OCI-LY7 (cell line): ENCODE data around the gene ANKS1B.

Experiments
- EZH2phosphoT487 ChIP-seq: fragments of 200-600 bp; sonication (generic); IDR thresholded peaks from 2 replicates; pipeline ENCODE4 v1.6.1; 2018; ENCODE audit warnings: low read depth, borderline replicate concordance, mild to moderate bottlenecking, mixed run types, antibody characterized with exemption, low read length, moderate library complexity, mixed read lengths
- TF ChIP-seq, protein P1 (sequence below): fragments of 200-600 bp; sonication (generic); conservative IDR thresholded peaks from 2 replicates; pipeline ENCODE4 v1.5.1; 2014; ENCODE audit warnings: mild to moderate bottlenecking, antibody characterized with exemption, low read length, moderate library complexity, mixed read lengths

DNA sequence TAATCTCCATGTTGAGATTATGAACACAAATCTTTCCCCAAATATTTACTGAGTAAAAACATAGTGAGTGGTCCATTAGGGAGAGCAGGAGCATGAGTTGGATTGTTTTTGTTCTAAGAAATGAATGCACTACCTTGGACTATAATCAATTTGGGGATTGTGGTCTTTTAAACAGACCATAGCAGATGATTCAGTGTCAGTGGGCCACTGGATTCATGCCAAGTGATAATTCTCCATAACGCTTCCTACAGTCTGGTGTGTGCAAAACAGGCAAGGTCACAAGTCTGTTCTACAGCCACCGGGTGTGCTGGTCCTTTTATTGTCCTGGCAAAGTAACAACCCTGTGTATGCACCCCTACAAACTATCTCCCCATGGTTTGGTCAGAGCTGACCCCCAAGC, 1073.3 kb downstream of the ANKS1B start:
- TF ChIP-seq, protein P1, sequence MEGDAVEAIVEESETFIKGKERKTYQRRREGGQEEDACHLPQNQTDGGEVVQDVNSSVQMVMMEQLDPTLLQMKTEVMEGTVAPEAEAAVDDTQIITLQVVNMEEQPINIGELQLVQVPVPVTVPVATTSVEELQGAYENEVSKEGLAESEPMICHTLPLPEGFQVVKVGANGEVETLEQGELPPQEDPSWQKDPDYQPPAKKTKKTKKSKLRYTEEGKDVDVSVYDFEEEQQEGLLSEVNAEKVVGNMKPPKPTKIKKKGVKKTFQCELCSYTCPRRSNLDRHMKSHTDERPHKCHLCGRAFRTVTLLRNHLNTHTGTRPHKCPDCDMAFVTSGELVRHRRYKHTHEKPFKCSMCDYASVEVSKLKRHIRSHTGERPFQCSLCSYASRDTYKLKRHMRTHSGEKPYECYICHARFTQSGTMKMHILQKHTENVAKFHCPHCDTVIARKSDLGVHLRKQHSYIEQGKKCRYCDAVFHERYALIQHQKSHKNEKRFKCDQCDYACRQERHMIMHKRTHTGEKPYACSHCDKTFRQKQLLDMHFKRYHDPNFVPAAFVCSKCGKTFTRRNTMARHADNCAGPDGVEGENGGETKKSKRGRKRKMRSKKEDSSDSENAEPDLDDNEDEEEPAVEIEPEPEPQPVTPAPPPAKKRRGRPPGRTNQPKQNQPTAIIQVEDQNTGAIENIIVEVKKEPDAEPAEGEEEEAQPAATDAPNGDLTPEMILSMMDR: no peak
- TF ChIP-seq EZH2phosphoT487: no peak
